ENCODE data around the gene PPARA. TPM values are rescaled to one million over a fixed set of nuclear protein-coding genes. Genes with fewer than 3 reads are reported as not detected.

Gene PPARA
- total and polyA plus RNA-seq, 2 experiments from 2014 or later, result 8.7 to 14.4 TPM

- H3K9me3 ChIP-seq (ENCODE audit: low read depth), result no peaks in the 10 kb centered on the region
- peaks cover 20% of the 10 kb centered on the region for H3K36me3 ChIP-seq (ENCODE audit: low read depth)
- no peak for DNase-seq
These were observed 128.6 kb downstream of the PPARA start for GRCh38 chr22:46278656-46279645.

GRCh38 chr22:46280063-46280817 is 129.9 kb downstream of the PPARA start:
- 89 to 93% methylated on average over 12 of the region's 12 CpGs for WGBS, 2 experiments (ENCODE audit: low coverage in 1 of 2, low lambda C conversion rate in 2 of 2, missing lambda C conversion rate in 2 of 2)
- Histone ChIP-seq H3K4me2 (ENCODE audit: unreplicated experiment) (no peak overlapping the region), H3K27me3 (replicated peaks; ENCODE audit: insufficient read depth) (no peaks in the 10 kb centered on the region), H3K9ac (no peak overlapping the region), H2AFZ (no peak overlapping the region), H3K4me3 (no peak overlapping the region), H3F3A (ENCODE audit: insufficient read depth) (no peaks in the 10 kb centered on the region), H3K27ac (no peak overlapping the region), H3K4me1 (ENCODE audit: insufficient read depth) (no peaks in the 10 kb centered on the region), H4K20me1 (ENCODE audit: insufficient read depth) (no peaks in the 10 kb centered on the region), H3K9me2 (ENCODE audit: insufficient read depth) (no peaks in the 10 kb centered on the region), H3K9me3 (ENCODE audit: low read depth) (no peaks in the 10 kb centered on the region), H3K36me3 (ENCODE audit: low read depth) (peaks cover 25% of the 10 kb centered on the region), H3K79me2 (ENCODE audit: insufficient read depth) (no peaks in the 10 kb centered on the region)
- DNase-seq, result no peak
- TF ChIP-seq EZH2phosphoT487 (IDR thresholded peaks at IDR 0.05; ENCODE audit: insufficient read depth, low read depth), result no peak
- no peak for TF ChIP-seq EZH2 (IDR thresholded peaks at IDR 0.05; ENCODE audit: insufficient read depth, poor library complexity, severe bottlenecking)
- in situ Hi-C loops (cut with MboI), result no loop called here

More at GRCh38 chr22:46278656-46279645, 128.6 kb downstream of the PPARA start:
- TF ChIP-seq EZH2 (IDR thresholded peaks at IDR 0.05; ENCODE audit: insufficient read depth, poor library complexity, severe bottlenecking), result no peak
- no peak for TF ChIP-seq EZH2phosphoT487 (IDR thresholded peaks at IDR 0.05; ENCODE audit: insufficient read depth, low read depth)
- no peaks in the 10 kb centered on the region for H3K9me2 ChIP-seq (ENCODE audit: insufficient read depth)
- H3F3A ChIP-seq (ENCODE audit: insufficient read depth), result no peaks in the 10 kb centered on the region
- in situ Hi-C loops (cut with MboI), result no loop called here
- no peaks in the 10 kb centered on the region for H3K27me3 ChIP-seq (replicated peaks; ENCODE audit: insufficient read depth)
- H2AFZ ChIP-seq, result no peak overlapping the region
- no peaks in the 10 kb centered on the region for H4K20me1 ChIP-seq (ENCODE audit: insufficient read depth)
- H3K79me2 ChIP-seq (ENCODE audit: insufficient read depth), result no peaks in the 10 kb centered on the region
- H3K27ac ChIP-seq, result no peak overlapping the region
- no peak overlapping the region for H3K4me2 ChIP-seq (ENCODE audit: unreplicated experiment)
- H3K4me1 ChIP-seq (ENCODE audit: insufficient read depth), result no peaks in the 10 kb centered on the region
- H3K4me3 ChIP-seq, result no peak overlapping the region
- WGBS, 2 experiments (ENCODE audit: low coverage in 1 of 2, low lambda C conversion rate in 2 of 2, missing lambda C conversion rate in 2 of 2), result 96 to 98% methylated on average over 22 of the region's 22 CpGs
- H3K9ac ChIP-seq, result no peak overlapping the region

- no peak for DNase-seq
- in situ Hi-C loops (cut with MboI), result no loop called here
These were observed 130.8 kb downstream of the PPARA start for GRCh38 chr22:46280999-46281623.

More at GRCh38 chr22:46280999-46281623, 130.8 kb downstream of the PPARA start:
- Histone ChIP-seq H3K79me2 (ENCODE audit: insufficient read depth) (no peaks in the 10 kb centered on the region), H4K20me1 (ENCODE audit: insufficient read depth) (no peaks in the 10 kb centered on the region), H3F3A (ENCODE audit: insufficient read depth) (no peaks in the 10 kb centered on the region), H3K27me3 (replicated peaks; ENCODE audit: insufficient read depth) (no peaks in the 10 kb centered on the region), H3K9me2 (ENCODE audit: insufficient read depth) (no peaks in the 10 kb centered on the region), H3K4me3 (no peak overlapping the region), H3K27ac (no peak overlapping the region), H3K36me3 (ENCODE audit: low read depth) (peaks cover 19% of the 10 kb centered on the region; the same call in 1 of the 2 replicates), H2AFZ (no peak overlapping the region), H3K9ac (no peak overlapping the region), H3K9me3 (ENCODE audit: low read depth) (no peaks in the 10 kb centered on the region), H3K4me2 (ENCODE audit: unreplicated experiment) (no peak overlapping the region), H3K4me1 (ENCODE audit: insufficient read depth) (no peaks in the 10 kb centered on the region)
- TF ChIP-seq EZH2phosphoT487 (IDR thresholded peaks at IDR 0.05; ENCODE audit: insufficient read depth, low read depth), result no peak
- TF ChIP-seq EZH2 (IDR thresholded peaks at IDR 0.05; ENCODE audit: insufficient read depth, poor library complexity, severe bottlenecking), result no peak
- WGBS, 2 experiments (ENCODE audit: low coverage in 1 of 2, low lambda C conversion rate in 2 of 2, missing lambda C conversion rate in 2 of 2), result 90 to 94% methylated on average over 18 to 19 of the region's 19 CpGs

Measured in GM23248 (cell line).